Activated naive CD4-positive, alpha-beta T cell (primary cell): ENCODE data around the gene SLC25A47.

Experiments
- DNase-seq, 4 experiments: peaks; one replicate each; lab custom pipeline; 2025; lab: John Stamatoyannopoulos, UW

Gene SLC25A47

DNA sequence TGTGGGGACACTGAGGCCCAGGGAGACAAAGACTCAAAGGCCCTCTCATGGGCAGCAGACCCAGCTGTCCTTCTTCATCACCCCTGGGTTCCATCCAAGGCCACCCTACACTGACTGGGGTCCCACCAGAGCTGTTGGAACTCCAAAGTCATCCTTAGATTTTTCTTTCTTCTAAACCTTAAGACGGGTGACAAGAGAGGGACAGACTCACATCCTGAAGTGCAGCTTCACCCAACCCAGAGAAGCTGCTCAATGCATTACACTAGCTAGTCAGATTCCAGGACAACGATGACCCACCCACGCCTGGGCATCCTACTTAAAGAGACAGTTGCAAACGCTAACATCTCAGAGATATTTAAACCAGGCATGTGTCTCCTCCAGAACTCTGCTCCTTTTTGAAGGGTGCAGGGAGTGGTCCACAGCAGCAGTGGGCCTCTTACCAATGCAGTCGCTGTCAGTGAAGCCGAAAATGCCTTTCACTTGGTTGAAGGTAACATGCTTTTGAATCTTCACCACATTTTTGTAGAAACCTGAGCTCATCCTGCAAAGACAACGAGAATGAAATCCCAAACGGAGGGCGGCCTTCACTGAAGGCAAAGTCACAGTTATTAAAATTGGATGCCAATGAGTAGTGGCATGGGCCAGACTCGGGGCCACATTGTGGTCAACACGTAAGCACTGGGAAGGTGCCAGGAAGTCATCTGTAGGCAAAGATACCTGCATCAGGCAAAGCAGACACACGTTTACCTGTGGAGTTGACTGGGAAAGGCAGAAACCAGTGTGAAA lies 23.4 kb downstream of the SLC25A47 start:
- no peak for DNase-seq

DNA sequence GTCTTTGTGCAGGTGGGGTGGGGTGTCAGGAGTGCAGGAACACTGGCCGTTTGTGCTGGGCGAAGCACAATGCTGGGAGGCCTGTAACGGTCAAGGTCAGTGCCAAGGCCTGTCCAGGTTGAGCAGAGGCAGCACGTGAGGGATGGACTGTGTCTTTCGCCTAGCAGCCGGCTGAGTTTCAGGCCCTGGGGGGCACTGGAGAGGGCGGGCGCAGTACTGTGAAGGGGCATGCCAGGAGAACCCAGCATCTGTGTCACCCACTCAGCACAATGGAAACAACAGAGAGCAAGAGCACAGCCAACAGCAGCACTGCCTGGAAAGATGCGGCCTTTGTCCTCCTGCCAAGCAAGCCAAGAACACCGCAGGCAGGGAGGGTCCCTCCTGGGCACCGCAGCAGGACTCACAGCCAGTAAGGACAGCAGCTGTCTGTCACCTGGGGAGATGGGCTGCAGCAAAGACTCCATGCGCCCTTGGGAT lies 25.2 kb downstream of the SLC25A47 start:
- DNase-seq, result no peak

DNA sequence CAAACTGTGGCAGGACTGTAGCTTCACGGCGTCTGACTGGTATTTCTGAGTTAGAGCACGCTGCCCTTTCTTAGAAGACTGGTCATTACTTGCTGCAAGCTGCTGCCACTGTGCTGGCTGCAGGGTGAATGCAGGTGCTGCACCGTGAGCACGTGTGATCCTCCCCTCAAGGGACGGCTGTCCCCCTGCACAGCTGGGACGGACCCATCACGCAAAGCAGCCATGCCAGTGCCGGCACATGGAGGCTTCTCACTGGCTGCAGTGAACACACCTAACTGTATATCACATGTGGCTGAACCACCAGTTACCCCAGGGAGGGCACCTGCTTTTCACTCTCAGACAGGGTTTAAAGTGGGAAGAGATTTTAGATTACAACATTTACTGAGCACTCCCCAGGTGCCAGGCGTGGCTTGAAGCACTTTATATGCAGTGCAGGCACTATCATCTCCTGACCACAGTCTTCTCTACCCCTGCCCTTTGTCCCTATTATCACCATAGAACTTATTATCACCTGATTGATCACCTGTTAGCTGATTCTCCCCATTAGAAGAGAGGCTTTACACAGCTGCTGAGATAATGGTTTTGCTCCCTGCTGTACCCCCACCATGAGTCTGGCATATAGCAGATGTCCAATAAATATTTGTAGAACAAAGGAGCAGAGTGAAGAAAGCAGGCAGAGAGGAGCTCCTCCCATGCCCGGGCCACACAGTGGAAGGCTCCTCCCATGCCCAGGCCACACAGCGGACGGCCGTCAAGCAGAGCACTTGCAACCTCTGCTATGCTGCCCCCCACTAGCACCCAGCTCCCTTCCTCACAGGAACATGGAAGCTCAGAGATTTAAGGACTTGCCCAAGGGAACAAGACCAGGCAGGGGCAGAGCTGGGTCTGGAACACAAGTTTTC lies 25.9 kb downstream of the SLC25A47 start:
- no peak for DNase-seq

DNA sequence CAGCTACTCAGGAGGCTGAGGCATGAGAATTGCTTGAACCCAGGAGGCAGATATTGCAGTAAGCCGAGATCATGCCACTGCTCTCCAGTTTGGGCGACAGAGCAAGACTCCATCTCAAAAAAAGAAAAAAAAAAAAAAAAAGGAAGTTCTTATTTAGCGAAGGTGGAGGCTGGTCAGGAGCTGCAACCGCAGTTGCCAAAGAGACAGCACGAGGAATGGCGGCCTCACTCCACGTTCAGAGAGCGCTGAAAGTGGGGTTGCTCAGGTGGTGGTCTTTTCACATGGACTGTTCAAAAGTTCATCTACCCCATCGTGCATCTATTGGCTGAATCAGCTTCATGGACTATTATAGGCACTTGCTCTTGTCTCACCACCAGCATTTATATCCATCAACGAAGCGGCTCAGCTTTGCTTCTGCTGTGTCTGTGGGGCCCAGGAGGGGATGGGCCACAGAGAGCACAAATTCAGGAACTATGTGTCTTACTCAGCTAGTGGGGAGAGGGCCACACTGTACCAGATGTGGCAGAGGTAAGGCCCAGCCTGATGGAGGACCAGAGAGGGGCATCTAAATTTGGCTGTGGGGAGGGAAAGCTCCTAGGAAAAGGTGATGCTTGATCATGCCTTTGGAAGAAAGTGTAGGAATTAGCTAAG lies 27.3 kb downstream of the SLC25A47 start:
- DNase-seq, result no peak

DNA sequence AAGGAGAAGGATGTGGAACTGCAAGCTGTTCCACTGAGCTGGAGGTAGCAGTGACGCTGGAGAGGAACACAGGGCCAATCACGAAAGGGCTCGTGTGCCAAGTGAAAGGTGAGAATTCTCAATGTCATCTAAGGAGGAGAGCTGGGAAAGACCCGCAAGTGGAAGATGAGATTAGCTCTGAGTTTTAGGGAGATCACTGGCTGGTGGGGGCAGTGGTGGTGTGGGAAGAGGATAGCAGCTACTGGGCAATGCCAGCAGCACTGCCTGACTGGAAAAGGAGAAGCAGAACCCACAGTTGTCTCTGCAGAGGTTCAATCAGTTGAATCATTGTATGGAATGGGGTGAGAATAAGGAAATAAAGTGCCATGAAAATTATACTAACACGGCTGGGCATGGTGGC lies 27.8 kb downstream of the SLC25A47 start:
- no peak for DNase-seq

DNA sequence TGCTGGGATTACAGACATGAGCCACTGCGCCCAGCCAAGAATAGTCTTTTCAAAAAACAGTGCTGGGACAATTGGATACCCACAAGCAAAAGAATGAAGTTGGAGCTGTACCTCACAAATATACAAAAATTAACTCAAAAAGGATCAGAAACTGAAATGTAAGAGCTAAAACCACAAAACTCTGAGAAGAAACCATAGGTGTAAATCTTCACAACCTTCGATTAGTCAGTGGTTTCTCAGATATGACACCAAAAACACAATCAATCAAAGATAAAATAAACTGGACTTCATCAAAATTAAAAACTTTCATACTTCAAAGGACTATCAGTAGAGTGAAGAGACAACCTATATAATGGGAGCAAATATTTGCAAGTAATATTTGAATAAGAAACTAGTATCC lies 35.3 kb downstream of the SLC25A47 start:
- DNase-seq, result no peak

DNA sequence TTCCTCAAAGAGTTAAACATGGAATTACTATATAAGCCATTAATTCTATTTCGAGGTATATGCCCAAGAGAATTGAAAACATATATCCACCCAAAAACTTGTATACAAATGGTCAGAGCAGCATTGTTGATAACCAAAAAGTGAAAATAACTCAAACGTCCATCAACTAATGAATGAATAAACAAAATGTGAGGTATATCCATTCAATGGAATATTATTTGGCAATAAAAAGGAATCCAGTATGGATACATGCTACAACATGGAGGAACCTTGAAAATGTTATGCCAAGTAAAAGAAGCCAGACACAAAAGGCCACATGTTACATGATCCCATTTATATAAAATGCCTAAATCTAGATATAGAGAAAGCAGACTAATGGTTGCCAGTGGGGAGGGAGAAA lies 36.0 kb downstream of the SLC25A47 start:
- no peak for DNase-seq

DNA sequence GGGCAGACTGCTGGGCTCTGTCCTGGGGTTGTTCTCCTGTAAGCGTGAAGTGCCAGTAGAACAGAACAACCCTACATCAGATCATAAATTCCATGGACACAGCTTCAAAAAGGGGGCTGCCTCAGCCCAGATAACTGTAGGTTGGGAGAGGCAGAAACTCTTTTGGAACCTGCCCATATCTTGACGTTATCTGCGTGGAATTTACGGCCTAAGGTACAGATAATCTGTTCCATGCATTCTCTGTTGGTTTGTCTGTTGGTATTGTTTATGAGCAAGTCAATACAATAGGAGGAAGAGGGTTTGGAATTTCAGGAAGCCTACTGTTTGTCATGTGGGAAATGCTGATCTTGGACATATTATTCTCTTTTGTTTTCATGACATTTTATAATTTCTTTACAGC lies 36.7 kb downstream of the SLC25A47 start:
- DNase-seq, result no peak

DNA sequence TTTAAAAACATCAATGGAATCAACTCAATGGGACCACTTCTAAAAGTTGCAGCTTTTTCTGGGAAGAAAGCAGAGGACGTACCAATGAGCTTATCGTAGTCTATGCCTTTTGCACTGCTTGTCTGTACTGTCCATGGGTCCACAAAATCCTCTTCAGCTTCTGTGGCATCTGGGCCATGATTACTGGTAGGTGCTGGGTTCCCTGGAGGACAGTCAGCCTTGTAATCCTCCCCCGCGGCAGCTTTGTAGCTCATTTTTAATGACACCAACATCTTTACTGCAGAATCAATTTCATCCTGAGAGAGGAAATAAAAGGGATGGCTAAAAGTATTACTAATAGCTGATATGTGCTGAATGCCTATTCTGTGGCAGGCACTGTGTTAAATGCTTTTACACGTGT lies 38.5 kb downstream of the SLC25A47 start:
- no peak for DNase-seq

DNA sequence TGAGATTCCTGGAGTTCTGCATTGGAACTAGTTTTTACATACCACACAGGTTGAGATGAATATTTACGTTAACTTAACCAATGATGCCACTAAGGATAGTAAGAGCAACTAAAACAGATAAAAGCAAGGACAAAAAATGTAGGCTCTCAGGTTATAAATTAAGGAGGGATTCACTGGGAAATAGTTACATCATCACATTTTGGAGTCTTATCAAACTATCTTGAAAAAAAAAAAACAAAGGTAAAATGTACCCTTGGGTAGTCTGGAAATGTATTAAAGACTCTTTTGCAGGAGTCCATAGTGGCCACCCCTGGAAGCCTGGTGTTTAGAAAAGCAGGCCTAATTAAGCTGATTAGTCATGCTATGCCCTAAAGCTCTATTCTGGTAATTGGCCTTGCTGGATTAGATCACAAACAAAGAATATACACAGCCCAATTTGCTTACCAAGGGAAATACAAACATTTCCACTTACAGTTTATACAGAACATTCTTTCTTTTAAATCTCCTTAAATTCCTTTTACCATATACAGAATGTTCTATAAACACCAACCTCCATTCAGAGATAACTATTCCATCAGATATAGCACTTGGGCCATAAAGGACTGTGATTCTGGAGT lies 39.3 kb downstream of the SLC25A47 start:
- DNase-seq, result no peak

DNA sequence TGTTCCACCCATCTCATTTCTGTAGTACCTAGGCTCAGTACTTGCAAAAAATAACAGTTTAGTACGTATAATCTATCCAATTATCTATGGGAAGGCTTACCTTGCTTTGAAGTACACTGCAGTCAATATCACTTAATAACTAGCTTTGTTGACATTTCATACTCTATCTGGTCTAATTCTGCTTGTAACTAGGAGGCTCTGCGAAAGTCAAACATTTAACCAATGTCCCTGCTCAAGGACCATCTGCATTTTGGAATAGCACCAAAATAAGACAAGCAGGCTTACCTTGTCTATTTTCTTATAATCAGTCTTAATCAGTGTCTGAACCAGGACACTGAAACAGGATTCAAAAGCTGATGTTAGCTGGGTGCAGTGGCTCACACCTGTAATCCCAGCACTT lies 39.9 kb downstream of the SLC25A47 start:
- DNase-seq, result no peak

DNA sequence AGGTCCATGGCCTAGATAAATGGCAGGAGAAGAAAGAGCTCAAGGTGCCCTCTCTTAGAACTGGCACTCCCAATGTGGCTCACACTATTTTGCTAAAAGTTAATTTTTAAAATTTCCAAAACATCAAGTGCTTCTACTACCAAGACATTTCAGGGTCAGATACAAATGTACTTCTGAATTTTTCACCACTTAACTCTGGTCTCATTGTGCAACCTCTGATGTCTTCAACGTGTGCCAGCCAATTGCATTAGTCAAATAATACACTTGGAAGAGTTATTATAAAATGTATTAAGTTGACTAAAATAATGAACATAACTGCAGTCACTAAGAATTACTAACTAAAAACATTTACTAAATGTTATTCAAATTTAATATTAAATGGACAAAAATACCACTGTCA lies 41.3 kb downstream of the SLC25A47 start:
- DNase-seq, result no peak

DNA sequence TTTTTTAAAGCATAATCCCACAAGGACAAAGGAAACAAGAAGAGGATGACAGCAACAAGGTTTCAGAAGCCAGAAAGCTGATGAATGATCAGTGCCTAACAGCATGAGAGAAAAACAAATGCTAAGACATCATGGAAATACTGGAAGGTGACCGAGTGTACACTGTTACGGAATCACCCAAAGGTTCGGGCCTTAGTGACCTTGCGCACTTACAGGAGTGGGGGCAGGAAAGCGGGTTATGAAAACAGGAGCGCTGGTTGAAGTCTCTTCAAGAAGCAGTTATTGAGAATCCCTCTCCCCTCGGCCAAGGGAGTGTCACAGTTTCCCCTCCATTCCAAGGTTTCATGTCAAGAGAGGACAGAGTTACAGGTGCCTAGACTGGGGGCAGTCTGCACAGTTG lies 42.6 kb downstream of the SLC25A47 start:
- no peak for DNase-seq

DNA sequence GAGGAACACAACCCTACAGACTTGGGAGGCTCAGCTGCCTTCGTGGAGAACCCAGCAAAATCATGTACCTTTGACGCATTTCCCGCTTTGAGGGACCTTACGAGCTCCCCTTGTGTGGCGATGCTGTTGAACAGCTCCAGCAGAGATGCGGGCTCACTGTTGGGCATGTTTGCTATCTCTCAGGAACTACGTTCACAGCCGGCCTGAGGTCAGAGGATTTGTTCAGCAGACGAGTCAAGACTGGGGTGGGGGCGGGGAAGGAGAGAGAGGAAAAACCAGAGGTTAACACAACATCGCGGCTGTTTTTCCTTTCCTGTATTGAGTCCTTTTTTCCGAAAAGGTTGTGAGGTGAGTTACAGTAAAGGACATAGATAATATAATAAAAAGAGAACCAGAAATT lies 45.9 kb downstream of the SLC25A47 start:
- DNase-seq, result no peak

DNA sequence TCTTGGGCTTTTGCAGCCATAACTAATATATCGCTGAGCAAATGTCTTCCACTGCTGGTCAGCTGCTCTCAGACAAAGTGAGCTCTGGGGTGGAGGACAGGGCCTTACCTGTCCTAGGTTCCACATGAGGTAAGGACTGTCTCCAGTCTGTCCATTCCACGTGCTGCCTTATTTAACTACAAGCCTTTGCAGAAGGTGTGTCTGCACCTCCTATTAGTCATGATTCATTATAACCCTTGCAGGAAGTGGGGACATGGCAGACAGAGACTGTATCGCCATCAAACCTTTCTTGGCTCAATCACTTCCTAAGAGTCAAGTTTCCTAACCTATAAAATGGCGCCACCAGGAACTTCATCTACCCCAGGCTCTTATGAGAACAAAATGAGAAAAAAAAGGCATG lies 46.9 kb downstream of the SLC25A47 start:
- no peak for DNase-seq

DNA sequence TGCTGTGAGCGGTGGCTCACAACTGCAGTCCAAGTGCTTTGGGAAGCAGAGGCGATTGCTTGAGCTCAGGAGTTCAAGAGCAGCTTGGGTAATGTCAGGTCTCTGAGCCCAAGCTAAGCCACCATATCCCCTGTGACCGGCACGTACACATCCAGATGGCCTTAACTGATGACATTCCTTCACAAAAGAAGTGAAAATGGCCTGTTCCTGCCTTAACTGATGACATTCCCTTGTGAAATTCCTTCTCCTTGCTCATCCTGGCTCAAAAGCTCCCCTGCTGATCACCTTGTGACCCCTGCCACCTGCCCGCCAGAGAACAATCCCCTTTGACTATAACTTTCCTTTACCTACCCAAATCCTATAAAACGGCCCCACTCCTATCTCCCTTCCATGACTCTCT lies 48.6 kb downstream of the SLC25A47 start:
- no peak for DNase-seq

DNA sequence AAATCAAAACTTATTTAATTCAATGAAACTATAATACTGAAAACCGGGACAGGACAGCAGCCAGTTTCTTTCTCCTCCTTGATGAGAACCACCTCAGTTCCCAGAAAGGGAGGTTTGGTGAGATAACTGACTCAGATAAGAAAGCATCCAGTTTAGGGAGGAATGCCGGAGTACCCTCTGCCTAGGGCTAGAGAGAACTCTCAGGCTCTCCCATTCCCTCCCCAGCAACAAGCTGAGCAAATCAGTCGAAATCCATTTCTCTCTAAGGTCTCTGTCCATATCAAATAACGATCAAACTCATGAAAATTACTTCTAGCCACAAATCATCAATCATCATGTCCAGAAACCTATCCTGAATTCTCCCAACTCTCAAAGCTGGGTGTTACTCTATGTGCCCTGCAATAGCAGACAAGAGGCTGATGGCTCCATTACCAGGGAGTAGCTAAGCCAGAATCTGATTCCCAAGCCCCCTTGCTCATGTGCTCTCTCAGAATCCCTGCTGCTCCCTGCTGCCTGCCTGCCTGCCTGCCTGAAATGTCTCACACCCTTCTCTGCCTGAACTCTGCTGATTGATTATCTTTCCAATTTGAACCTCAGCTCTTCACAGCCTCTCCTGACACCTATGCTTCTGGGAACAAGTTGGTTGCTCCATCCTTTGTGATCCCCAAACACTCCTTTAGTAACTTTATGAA lies 49.4 kb downstream of the SLC25A47 start:
- no peak for DNase-seq

DNA sequence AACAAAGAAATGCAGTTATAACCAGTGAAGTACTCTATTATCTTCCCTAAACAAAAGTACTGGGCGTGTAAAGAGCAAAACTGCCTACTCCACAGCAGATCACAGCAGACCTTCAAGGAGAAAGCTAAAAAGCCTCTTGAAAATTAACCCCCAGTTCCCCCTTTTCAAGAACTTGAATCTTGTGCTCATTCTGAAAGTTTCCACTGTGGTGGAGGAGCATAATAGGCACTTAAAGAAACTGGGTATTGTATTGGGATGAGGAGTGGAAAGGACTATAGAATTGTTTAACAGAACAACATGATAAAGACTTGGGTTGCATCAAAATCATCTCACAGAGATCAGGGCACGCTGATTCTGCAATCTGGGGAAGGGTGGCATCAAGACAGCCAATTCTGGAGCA lies 51.1 kb downstream of the SLC25A47 start:
- DNase-seq, result no peak

DNA sequence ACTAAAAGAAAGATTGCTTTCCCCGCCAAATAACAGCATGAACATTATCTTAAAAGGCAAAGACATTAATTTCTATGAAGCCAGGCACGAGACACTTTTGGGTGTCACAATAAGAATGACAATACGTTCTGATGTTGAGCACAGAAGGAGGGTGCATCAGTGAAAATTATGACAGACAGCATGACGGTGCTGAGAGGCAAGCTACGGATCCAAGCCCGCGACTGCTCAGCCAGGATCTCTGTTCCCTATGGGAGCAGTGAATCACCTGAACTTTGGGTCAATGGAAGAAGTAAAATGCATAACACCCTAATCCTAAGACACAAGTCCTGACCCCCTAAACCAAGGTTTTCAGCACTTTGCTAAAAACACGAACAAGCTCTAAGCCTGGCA lies 51.7 kb downstream of the SLC25A47 start:
- no peak for DNase-seq

DNA sequence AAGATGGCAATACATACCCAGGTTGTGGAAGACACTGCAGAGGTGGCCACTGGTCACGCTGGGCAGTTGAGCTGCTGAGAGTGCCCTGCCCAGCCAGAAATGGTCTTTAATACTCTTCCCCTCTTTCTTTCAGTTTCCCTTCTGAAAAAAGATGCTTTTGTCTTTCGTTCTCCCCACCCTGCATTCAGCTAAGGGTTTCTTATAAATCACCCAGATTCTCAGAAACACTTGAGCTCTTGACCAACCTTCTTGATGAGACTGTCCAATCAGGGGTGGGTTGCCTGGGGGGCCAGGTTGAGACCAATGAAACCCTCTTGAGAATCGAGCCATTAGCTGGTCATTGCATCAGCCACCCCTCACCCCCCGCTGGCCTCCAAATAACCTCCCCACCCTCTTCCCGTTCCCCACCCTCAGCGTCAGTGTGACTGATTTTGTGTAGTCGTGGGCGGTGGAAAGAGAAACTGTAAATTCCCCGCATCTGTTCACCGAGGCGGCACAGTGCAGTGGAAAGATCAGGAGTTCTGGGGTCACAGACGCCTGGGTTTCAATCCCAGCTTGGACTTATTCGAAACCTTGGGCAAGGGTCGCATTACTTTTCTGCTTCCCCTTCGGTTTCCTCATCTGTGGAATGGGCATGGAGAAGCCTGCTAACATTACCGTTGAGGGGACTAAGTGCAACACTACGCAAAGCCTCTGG lies 52.3 kb downstream of the SLC25A47 start:
- peak in 2 of 4 experiments; percentile 24 to 31 for DNase-seq
